Psoas muscle (tissue), 8 donors: ENCODE measurements around the gene KLF13. TPM values are rescaled to one million over a fixed set of nuclear protein-coding genes. Genes with fewer than 3 reads are reported as not detected.

Source experiments
- ATAC-seq, 4 donors: fragments of 200-7000 bp; cut with Tn5 transposase; one replicate each; pipeline ENCODE4 v1.9.1; 2020; ENCODE audit warnings: moderate library complexity in 3 of 4, mild to moderate bottlenecking in 2 of 4
- DNase-seq, 2 donors: peaks; one replicate each; pipeline ENCODE4 v3.0.0-alpha.2; 2020
- H3K27ac ChIP-seq: fragments of 200-600 bp; one replicate; pipeline ENCODE4 v1.8.0; 2022
- H3K27me3 ChIP-seq, 3 donors: fragments of 200-600 bp in 1 of 3; one replicate each; pipeline versions ENCODE4 v1.6.1 to v1.8.0; 2013 to 2022; ENCODE audit warnings: low read length in 2 of 3, mild to moderate bottlenecking in 2 of 3, moderate library complexity in 1 of 3; ENCODE audit not compliant: insufficient read depth in 3 of 3
- H3K36me3 ChIP-seq, 2 donors: fragments of 200-600 bp in 1 of 2; one replicate each; pipeline versions ENCODE4 v1.6.1 to v1.8.0; 2013 to 2022; ENCODE audit warnings: low read depth in 1 of 2, mild to moderate bottlenecking in 1 of 2, moderate library complexity in 1 of 2; ENCODE audit not compliant: insufficient read depth in 1 of 2
- H3K4me1 ChIP-seq: fragments of 200-600 bp; one replicate; pipeline ENCODE4 v1.8.0; 2022
- H3K4me3 ChIP-seq: fragments of 200-600 bp; one replicate; pipeline ENCODE4 v1.8.0; 2022; ENCODE audit warnings: mild to moderate bottlenecking
- H3K9me3 ChIP-seq: fragments of 200-600 bp; one replicate; pipeline ENCODE4 v1.8.0; 2022
- WGBS, 3 donors: extraction: QIAGEN DNeasy Blood & Tissue Kit; methylation state at CpG; one replicate each; pipeline versions ENCODE4 v1.1.6 to v1.1.7; 2013; 5-methylcytosine and 5-hydroxymethylcytosine counted together
- intact Hi-C, 2 donors: fragments of 100-400 bp; cut with DNase I; formaldehyde crosslinking; loops; one replicate each; pipeline versions ENCODE4 v1.11.0 to v1.14.2; 2022
- polyA plus RNA-seq, 3 donors: library from polyadenylated mRNA; stranded (reverse); fragments of 200-250 nt; gene quantifications; one replicate each; pipeline ENCODE4 v1.2.3, GENCODE V29; 2013
- total RNA-seq, 4 donors: library from RNA; stranded (reverse); fragmentation: NEBNext Ultra II Directional in 2 of 4; extraction: Animal tissue kit (Norgen Biotek cat#: 25700) in 2 of 4; gene quantifications; one replicate each; pipeline versions ENCODE4 v1.2.1 to v1.2.4, GENCODE V29; 2021 to 2023
- TF ChIP-seq, protein P1 (sequence below): fragments of 200-600 bp; IDR thresholded peaks from one replicate; pipeline ENCODE4 v1.8.0; 2022; ENCODE audit warnings: antibody characterized with exemption
- donor health status: healthy with polysubstance abuse.
- donor health status: DM: no; HTN: no; CAD: no; lungs with moderate emphysema.
- donor health status: Bipolar disorder and iron deficiency.
- donor health status: healthy.
- donor health status: DM: yes; HTN: yes; CAD: no.
- donor health status: DM: no; HTN: no; CAD: no.
- donor health status: DM: no; HTN: no; CAD: no.
- donor health status: DM: yes; HTN: yes; CAD: no.

KLF13 gene
- total and polyA plus RNA-seq, 7 donors: 11.9 to 45.6 (median 24.5) TPM

DNA sequence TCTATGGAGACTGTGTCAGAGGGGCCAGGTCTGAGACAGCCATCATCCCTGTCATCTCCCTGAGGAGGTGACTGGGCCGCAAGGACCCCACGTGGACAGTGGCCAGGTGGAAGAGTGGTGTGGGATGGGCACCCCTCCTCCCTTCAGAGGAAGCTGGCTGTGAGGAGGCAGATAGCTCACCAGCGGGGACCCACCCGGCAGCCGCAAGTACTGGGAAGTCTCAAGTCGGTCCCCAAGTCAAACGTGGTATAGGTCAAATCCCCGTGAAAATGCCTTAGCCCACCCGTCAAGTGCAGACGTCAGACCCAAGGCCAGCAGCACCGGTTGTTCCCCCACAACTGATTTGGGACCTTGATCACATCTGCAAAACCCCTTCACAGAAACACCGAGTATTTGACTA, 12.3 kb upstream of the KLF13 start:
- H3K27me3 ChIP-seq: peaks cover 0 to 2% (median 0%) of the 10 kb centered on the region in 3 donors
- no peak overlapping the region for H3K4me3 ChIP-seq
- ATAC-seq: no peak
- no peaks in the 10 kb centered on the region for H3K4me1 ChIP-seq
- WGBS, 3 donors: 87 to 90% (median 89%) methylated on average over 9 to 12 of the region's 12 CpGs
- intact Hi-C loops: loop anchor here in 1 of 2 donors (10.0 kb wide), 2 partner anchors 60 to 170 kb away; no protein-coding TSS in a partner anchor
- H3K27ac ChIP-seq: no peak overlapping the region
- TF ChIP-seq, protein P1, sequence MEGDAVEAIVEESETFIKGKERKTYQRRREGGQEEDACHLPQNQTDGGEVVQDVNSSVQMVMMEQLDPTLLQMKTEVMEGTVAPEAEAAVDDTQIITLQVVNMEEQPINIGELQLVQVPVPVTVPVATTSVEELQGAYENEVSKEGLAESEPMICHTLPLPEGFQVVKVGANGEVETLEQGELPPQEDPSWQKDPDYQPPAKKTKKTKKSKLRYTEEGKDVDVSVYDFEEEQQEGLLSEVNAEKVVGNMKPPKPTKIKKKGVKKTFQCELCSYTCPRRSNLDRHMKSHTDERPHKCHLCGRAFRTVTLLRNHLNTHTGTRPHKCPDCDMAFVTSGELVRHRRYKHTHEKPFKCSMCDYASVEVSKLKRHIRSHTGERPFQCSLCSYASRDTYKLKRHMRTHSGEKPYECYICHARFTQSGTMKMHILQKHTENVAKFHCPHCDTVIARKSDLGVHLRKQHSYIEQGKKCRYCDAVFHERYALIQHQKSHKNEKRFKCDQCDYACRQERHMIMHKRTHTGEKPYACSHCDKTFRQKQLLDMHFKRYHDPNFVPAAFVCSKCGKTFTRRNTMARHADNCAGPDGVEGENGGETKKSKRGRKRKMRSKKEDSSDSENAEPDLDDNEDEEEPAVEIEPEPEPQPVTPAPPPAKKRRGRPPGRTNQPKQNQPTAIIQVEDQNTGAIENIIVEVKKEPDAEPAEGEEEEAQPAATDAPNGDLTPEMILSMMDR: no peak
- no peaks in the 10 kb centered on the region for H3K36me3 ChIP-seq
- no peak for DNase-seq
- peaks cover 10% of the 10 kb centered on the region for H3K9me3 ChIP-seq

- H3K4me1 ChIP-seq: no peaks in the 10 kb centered on the region
- no peak overlapping the region for H3K27ac ChIP-seq
- ATAC-seq (no peak), DNase-seq (no peak)
- WGBS, 3 donors: 92 to 94% (median 92%) methylated on average over 8 of the region's 8 CpGs
- intact Hi-C loops: loop anchor here in 1 of 2 donors (5.0 to 10.0 kb wide), 3 partner anchors 39 to 169 kb away; no protein-coding TSS in a partner anchor
- peaks cover 10% of the 10 kb centered on the region for H3K9me3 ChIP-seq
- H3K36me3 ChIP-seq: no peaks in the 10 kb centered on the region
- H3K4me3 ChIP-seq: no peak overlapping the region
- peaks cover 0 to 2% (median 0%) of the 10 kb centered on the region in 3 donors for H3K27me3 ChIP-seq
- TF ChIP-seq, protein P1: no peak
Observed at GRCh38 chr15:31316135-31316795, 10.4 kb upstream of the KLF13 start.

- DNase-seq (no peak), ATAC-seq (no peak)
- Histone ChIP-seq H3K4me3 (no peak overlapping the region), H3K27ac (no peak overlapping the region), H3K9me3 (peaks cover 10% of the 10 kb centered on the region), H3K27me3 (peaks cover 0 to 2% (median 0%) of the 10 kb centered on the region in 3 donors), H3K36me3 (no peaks in the 10 kb centered on the region), H3K4me1 (no peaks in the 10 kb centered on the region)
- 81 to 88% (median 86%) methylated on average over 3 of the region's 3 CpGs for WGBS, 3 donors
- intact Hi-C loops: loop anchor here in 1 of 2 donors (5.0 to 10.0 kb wide), 3 partner anchors 40 to 168 kb away; no protein-coding TSS in a partner anchor
- TF ChIP-seq, protein P1: no peak
Observed at GRCh38 chr15:31317017-31317416, 9.6 kb upstream of the KLF13 start.

DNA sequence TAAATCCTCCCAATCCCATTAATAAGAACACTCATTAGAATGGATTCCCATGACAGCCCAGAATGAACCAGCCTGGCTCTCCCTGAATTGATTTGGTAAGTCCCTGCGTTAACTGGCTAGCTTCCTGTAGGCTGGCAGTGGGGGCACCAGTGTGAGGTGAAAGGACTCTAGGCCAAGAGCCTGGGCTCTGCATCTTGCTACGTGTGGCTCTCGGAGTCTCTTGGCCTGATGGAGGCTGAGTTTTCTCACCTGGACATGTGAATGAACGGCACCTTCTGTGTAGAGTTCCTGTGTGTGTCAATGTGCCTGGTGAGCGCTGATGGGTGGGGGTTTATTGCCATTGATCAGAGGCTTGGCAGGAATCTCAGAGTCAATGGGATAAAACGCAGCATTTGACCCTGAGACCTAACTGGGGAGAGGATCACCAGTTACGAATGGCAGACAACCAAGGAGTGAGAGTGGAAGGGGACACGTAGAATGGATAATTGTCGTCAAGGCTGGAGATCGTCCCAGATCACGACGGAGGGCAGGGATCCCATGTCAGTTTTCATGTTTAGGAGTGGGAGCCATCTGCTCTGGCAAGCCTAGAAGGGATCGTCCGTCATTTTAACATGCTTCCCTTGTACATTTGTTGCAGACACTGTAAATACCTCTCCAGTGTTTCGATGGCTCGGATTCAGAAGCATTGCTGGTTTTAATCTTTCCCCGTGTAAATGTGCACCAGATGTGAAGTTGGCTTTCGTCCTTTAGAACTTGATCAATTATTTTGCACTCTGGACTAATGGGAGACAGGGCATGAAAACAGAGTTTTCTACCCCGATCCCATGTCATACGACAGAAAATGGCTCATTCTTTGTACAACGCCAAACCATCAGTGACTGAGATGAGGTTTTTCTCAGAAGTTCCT, 9.0 kb upstream of the KLF13 start:
- peaks cover 10% of the 10 kb centered on the region for H3K9me3 ChIP-seq
- intact Hi-C loops: loop anchor here in 1 of 2 donors (5.0 to 10.0 kb wide), 3 partner anchors 40 to 167 kb away; no protein-coding TSS in a partner anchor
- H3K4me1 ChIP-seq: no peaks in the 10 kb centered on the region
- no peak overlapping the region for H3K27ac ChIP-seq
- no peaks in the 10 kb centered on the region for H3K36me3 ChIP-seq
- TF ChIP-seq, protein P1: no peak
- peaks cover 0 to 2% (median 0%) of the 10 kb centered on the region in 3 donors for H3K27me3 ChIP-seq
- DNase-seq (no peak), ATAC-seq (no peak)
- no peak overlapping the region for H3K4me3 ChIP-seq
- WGBS, 3 donors: 48 to 65% (median 49%) methylated on average over 21 of the region's 21 CpGs
